Mucosa of descending colon (tissue), 3 donors: ENCODE measurements around the gene WEE1. TPM values are rescaled to one million over a fixed set of nuclear protein-coding genes. Genes with fewer than 3 reads are reported as not detected.

Source experiments
- ATAC-seq: fragments of 200-7000 bp; cut with Tn5 transposase; one replicate; pipeline ENCODE4 v1.9.1; 2020; ENCODE audit warnings: mild to moderate bottlenecking, moderate library complexity
- DNase-seq, 3 donors: peaks; one replicate each; pipeline ENCODE4 v3.0.0-alpha.2; 2020
- H3K36me3 ChIP-seq: fragments of 200-600 bp; one replicate; pipeline ENCODE4 v1.8.0; 2021; ENCODE audit warnings: low read depth, mild to moderate bottlenecking
- H3K4me1 ChIP-seq: fragments of 200-600 bp; one replicate; pipeline ENCODE4 v1.8.0; 2021; ENCODE audit warnings: low read depth, mild to moderate bottlenecking
- H3K4me3 ChIP-seq: fragments of 200-600 bp; one replicate; pipeline ENCODE4 v1.8.0; 2021; ENCODE audit warnings: mild to moderate bottlenecking
- H3K9me3 ChIP-seq: fragments of 200-600 bp; one replicate; pipeline ENCODE4 v1.8.0; 2021; ENCODE audit warnings: mild to moderate bottlenecking
- intact Hi-C, 2 donors: fragments of 100-400 bp; cut with DNase I in 1 of 2; cut with micrococcal nuclease in 1 of 2; formaldehyde crosslinking; loops; one replicate each; pipeline versions ENCODE4 v1.11.0 to v1.11.1; 2022; cut with DNase I, micrococcal nuclease
- total RNA-seq, 3 donors: library from RNA; stranded (reverse); fragmentation: NEBNext Ultra II Directional in 2 of 3; extraction: Animal tissue kit (Norgen Biotek cat#: 25700) in 2 of 3; gene quantifications; one replicate each; pipeline versions ENCODE4 v1.2.1 to v1.2.4, GENCODE V29; 2021 to 2023
- TF ChIP-seq, protein P1 (sequence below): fragments of 200-600 bp; IDR thresholded peaks from one replicate; pipeline ENCODE4 v1.8.0; 2022; ENCODE audit warnings: antibody characterized with exemption, mild to moderate bottlenecking
- donor health status: DM: no; HTN: no; CAD: no; lungs with moderate emphysema.
- donor health status: DM: no; HTN: no; CAD: no.
- donor health status: DM: no; HTN: yes; CAD: no.

The WEE1 gene
- total RNA-seq, 3 donors from 2014 or later: 17.5 to 33.6 (median 18.0) TPM

DNA sequence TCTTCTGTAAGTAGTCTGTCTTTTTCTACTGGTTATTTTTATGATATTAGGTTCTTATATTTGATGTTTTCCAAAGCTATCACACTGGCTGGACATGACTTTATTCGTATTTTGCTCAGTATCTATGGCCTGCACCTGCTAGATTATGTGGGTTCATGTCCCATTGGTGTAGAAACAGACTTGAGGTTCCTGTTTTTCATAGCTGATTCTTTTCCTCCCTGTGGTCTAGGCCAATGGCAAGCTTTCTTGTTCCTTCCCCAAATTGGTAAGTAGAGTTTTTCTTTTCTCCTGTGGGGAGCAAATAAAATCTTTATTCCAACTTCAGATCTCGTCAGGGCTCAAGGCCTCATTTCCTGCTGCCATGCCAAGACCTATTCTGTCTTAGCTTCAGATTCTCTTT is 60.2 kb downstream of the WEE1 start:
- no peaks in the 10 kb centered on the region for H3K9me3 ChIP-seq
- H3K36me3 ChIP-seq: no peaks in the 10 kb centered on the region
- no peaks in the 10 kb centered on the region for H3K4me1 ChIP-seq
- DNase-seq (no peak), ATAC-seq (no peak)
- no peak overlapping the region for H3K4me3 ChIP-seq
- intact Hi-C loops: no loop called here
- TF ChIP-seq, protein P1, sequence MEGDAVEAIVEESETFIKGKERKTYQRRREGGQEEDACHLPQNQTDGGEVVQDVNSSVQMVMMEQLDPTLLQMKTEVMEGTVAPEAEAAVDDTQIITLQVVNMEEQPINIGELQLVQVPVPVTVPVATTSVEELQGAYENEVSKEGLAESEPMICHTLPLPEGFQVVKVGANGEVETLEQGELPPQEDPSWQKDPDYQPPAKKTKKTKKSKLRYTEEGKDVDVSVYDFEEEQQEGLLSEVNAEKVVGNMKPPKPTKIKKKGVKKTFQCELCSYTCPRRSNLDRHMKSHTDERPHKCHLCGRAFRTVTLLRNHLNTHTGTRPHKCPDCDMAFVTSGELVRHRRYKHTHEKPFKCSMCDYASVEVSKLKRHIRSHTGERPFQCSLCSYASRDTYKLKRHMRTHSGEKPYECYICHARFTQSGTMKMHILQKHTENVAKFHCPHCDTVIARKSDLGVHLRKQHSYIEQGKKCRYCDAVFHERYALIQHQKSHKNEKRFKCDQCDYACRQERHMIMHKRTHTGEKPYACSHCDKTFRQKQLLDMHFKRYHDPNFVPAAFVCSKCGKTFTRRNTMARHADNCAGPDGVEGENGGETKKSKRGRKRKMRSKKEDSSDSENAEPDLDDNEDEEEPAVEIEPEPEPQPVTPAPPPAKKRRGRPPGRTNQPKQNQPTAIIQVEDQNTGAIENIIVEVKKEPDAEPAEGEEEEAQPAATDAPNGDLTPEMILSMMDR: no peak

DNA sequence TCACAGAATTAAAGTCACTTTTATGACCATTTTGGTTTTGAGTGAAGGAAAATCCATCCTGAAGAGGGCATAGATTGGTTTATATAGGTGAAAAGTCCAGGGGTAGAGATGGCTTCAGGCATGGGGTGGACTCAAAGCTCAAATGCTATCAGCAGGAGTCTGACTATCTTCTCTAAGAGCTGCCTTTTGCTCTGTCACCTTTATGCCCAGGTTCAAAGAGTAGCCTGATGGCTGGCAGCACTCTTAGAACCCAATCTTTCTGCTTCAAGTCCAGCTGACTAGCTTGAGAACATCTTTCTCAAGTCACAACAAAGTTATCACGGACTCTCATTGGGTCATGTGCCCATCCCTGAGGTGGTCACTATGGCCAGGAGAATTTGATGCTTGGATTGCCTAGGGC is 63.2 kb downstream of the WEE1 start:
- TF ChIP-seq, protein P1: no peak
- intact Hi-C loops: no loop called here
- H3K4me3 ChIP-seq: no peak overlapping the region
- DNase-seq (no peak), ATAC-seq (no peak)
- H3K36me3 ChIP-seq: no peaks in the 10 kb centered on the region
- no peaks in the 10 kb centered on the region for H3K4me1 ChIP-seq
- no peaks in the 10 kb centered on the region for H3K9me3 ChIP-seq

DNA sequence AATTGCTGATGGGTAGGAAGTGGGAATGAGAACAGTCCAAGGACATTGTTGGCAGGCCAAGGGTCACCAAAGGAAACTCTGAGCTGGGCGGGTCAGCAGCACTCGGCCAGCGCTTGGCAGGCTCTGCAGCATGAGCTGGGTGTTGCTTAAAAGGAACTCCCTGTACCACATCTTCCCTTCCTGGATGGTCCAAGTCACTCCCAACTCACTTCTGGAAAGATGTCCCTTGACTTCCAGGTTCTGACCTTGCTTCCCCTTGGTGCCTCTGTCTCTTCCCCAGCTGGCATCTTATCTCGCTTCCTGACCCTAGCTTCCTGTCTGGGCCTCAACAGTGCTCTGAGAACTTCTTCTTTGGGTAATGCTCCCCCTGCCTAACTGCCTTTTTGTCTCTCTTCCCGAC is 65.6 kb downstream of the WEE1 start:
- intact Hi-C loops: no loop called here
- TF ChIP-seq, protein P1: no peak
- Histone ChIP-seq H3K4me1 (no peaks in the 10 kb centered on the region), H3K4me3 (no peak overlapping the region), H3K36me3 (no peaks in the 10 kb centered on the region), H3K9me3 (no peaks in the 10 kb centered on the region)
- ATAC-seq: peak; percentile 90
- peak in 2 of 3 donors; percentile 47 to 49 for DNase-seq

Other genes with a start within 250 kb of the WEE1 start
- gene IPO7, start 189.0 kb upstream of the WEE1 start, total RNA-seq: 100 to 1,000 TPM in 1 of 3 donors, 10 to 100 TPM in 2; 68.8 to 141 (median 69.9) TPM
- 10 to 100 TPM; 20.3 to 40.3 (median 23.6) TPM for gene ZNF143, start 112.7 kb upstream of the WEE1 start, total RNA-seq
- gene SWAP70, start 90.4 kb downstream of the WEE1 start, total RNA-seq: 10 to 100 TPM; 16.0 to 29.1 (median 19.7) TPM